ENCODE measurements around the gene ABCF2.

Gene ABCF2

DNA sequence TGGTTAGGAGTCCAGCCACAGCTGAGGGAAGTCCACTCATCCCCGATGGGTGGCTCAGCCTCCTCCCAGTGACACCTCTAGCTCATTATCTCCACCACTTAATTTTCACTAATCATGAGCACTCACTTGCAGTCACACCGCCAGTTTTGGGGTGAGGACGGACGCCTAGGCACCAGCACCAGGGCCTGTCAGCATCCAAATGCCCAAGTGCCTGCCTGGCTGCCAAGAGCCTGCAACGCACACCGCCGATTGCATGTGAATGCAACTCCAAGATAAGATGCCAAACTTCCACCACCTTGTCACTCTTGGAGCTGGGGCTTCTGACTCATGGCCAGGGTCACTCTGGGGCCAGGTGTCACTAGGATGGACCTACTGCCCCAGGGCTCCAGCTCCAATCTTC lies 45.9 kb upstream of the ABCF2 start:
- no peak for TF ChIP-seq CTCF (IDR thresholded peaks at IDR 0.05; ENCODE audit: borderline replicate concordance, control extremely low read depth, extremely low read depth, insufficient read depth, missing control alignments)
- in situ Hi-C loops (cut with MboI; ENCODE audit: low sequenced_read_pairs, unreplicated experiment) = no loop called here
- DNase-seq (ENCODE audit: low spot score) = no peak

GRCh38 chr7:151272405-151272804 lies 45.4 kb upstream of the ABCF2 start:
- no peak for TF ChIP-seq CTCF (IDR thresholded peaks at IDR 0.05; ENCODE audit: borderline replicate concordance, control extremely low read depth, extremely low read depth, insufficient read depth, missing control alignments)
- in situ Hi-C loops (cut with MboI; ENCODE audit: low sequenced_read_pairs, unreplicated experiment) = no loop called here
- DNase-seq (ENCODE audit: low spot score) = no peak

DNA sequence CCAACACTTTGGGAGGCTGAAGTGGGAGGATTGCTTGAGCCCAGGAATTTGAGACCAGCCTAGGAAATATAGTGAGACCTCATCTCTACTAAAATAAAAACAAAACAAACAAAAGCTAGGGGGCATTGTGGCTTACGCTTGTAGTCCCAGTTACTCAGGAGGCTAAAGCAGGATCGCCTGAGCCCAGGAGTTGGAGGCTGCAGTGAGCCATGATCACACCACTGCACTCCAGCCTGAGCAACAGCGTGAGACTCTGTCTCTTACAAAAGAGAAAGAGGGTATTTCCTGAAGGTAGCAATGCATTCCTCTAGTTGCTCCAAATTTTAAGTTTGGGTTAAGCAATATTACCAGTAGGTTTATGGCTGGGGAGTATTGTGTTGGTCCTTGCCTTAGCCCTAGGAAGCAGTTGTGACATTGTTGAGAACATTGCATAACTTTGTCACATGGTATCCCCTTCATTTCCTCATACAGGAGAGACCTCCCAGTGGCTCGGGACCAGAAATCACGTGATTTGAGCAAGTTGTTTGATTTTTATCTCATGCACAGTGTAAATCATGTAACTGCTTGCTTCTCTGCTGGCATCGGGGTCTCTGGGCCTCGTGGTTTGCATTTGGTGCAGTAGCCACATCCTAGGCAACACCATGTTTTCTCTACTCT lies 44.8 kb upstream of the ABCF2 start:
- no peak for DNase-seq (ENCODE audit: low spot score)
- in situ Hi-C loops (cut with MboI; ENCODE audit: low sequenced_read_pairs, unreplicated experiment) = no loop called here
- TF ChIP-seq CTCF (IDR thresholded peaks at IDR 0.05; ENCODE audit: borderline replicate concordance, control extremely low read depth, extremely low read depth, insufficient read depth, missing control alignments) = no peak

DNA sequence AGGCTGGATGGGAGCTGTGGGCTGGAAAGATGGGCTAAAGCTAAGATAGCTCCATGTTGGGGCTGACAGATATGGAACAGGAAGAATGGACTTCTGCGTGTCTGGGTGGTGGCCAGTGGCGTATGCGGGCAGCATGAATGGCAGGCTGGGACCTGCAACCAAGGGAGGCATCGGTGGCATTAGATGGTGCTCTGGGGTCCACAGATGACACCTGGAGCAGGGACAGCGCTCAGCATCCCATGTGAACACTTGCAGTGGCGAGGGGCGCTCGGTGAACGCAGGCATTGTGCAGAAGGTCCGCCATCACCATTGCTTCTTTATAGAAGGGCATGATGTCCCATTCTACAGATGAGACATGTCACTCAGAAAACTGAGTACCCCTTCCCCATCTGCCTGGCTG lies 42.5 kb upstream of the ABCF2 start:
- DNase-seq (ENCODE audit: low spot score) = no peak
- in situ Hi-C loops (cut with MboI; ENCODE audit: low sequenced_read_pairs, unreplicated experiment) = no loop called here
- no peak for TF ChIP-seq CTCF (IDR thresholded peaks at IDR 0.05; ENCODE audit: borderline replicate concordance, control extremely low read depth, extremely low read depth, insufficient read depth, missing control alignments)

- in situ Hi-C loops (cut with MboI; ENCODE audit: low sequenced_read_pairs, unreplicated experiment) = no loop called here
- no peak for TF ChIP-seq CTCF (IDR thresholded peaks at IDR 0.05; ENCODE audit: borderline replicate concordance, control extremely low read depth, extremely low read depth, insufficient read depth, missing control alignments)
Measured at GRCh38 chr7:151265351-151265931, 38.4 kb upstream of the ABCF2 start.

GRCh38 chr7:151264615-151265014 lies 37.6 kb upstream of the ABCF2 start:
- in situ Hi-C loops (cut with MboI; ENCODE audit: low sequenced_read_pairs, unreplicated experiment) = no loop called here
- DNase-seq (ENCODE audit: low spot score) = no peak
- no peak for TF ChIP-seq CTCF (IDR thresholded peaks at IDR 0.05; ENCODE audit: borderline replicate concordance, control extremely low read depth, extremely low read depth, insufficient read depth, missing control alignments)

More at GRCh38 chr7:151265351-151265931, 38.4 kb upstream of the ABCF2 start:
- no peak for DNase-seq (ENCODE audit: low spot score)
